ENCODE results near the gene MRPL20. TPM values are rescaled to one million over a fixed set of nuclear protein-coding genes. Genes with fewer than 3 reads are reported as not detected.
A peak's percentile ranks its signal among the peaks of the same experiment; 100 is the strongest.

The MRPL20 gene
- polyA plus RNA-seq, 3 donors: 84.3 to 186 (median 156) TPM

DNA sequence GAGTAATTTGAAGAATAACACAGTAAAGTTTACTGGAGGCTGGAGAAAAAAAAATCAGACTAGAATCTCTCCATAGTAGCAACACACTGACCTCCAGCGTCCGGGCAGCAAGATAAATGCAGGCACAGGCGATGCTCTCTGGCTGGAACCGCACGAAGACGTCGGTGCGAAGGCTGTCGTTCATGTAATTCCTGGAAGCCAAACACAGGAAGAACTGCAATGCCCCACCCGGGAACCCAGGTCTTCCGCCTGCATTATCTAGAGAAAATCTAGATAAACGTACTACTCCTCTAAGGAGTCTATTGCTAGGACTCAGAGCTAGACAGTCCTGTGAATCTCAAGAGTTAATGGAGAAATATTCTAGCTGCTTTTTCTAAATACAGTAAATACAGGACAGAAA, 16.4 kb downstream of the MRPL20 start:
- Histone ChIP-seq H2AFZ (ENCODE audit: insufficient read depth, low read depth, low read length, poor library complexity, severe bottlenecking) (no peak overlapping the region), H3K9me3 (replicated peaks in 1 of 2; ENCODE audit: control insufficient read depth in 1 of 2, insufficient read depth in 1 of 2, low read length in 2 of 2) (no peaks in the 10 kb centered on the region), H3K4me1 (ENCODE audit: control insufficient read depth in 1 of 2, insufficient read depth in 2 of 2, low read length in 2 of 2) (peaks cover 0 to 6% of the 10 kb centered on the region in 2 donors), H3K79me2 (ENCODE audit: insufficient read depth, low read length) (peaks cover 31% of the 10 kb centered on the region), H3K27me3 (ENCODE audit: control insufficient read depth in 2 of 2, insufficient read depth in 2 of 2, low read length in 2 of 2) (no peaks in the 10 kb centered on the region), H3K36me3 (replicated peaks in 1 of 2; ENCODE audit: control insufficient read depth in 1 of 2, insufficient read depth in 2 of 2, low read length in 2 of 2) (peaks cover 97 to 100% of the 10 kb centered on the region in 2 donors), H3K4me2 (replicated peaks; ENCODE audit: extremely low read depth, low read length, poor library complexity, severe bottlenecking) (no peak overlapping the region), H3K27ac (ENCODE audit: low read depth in 1 of 2, low read length in 2 of 2) (no peak overlapping the region), H3K9ac (ENCODE audit: insufficient read depth, low read length, poor library complexity, severe bottlenecking) (no peak overlapping the region), H3K4me3 (replicated peaks in 1 of 3; ENCODE audit: low read depth in 2 of 3, low read length in 3 of 3) (no peak overlapping the region), H4K20me1 (ENCODE audit: insufficient read depth, low read length) (peaks cover 74% of the 10 kb centered on the region)
- Mint-ChIP-seq H3K4me3 (no peak overlapping the region), H3K27me3 (ENCODE audit: low read depth in 3 of 3) (peaks cover 0 to 2% (median 0%) of the 10 kb centered on the region in 3 donors), H3K36me3 (peaks cover 90 to 98% of the 10 kb centered on the region in 2 donors), H3K4me1 (peaks cover 9% of the 10 kb centered on the region), H3K9me3 (peaks cover 0 to 7% (median 5%) of the 10 kb centered on the region in 7 donors), H3K27ac (peak overlapping the region in 2 of 7 donors; percentile 18 to 58)
- DNase-seq: no peak
- 98% methylated on average over 7 of the region's 12 CpGs for WGBS (ENCODE audit: insufficient coverage)
- no peak for TF ChIP-seq CTCF (IDR thresholded peaks at IDR 0.05)
- intact Hi-C loops (cut with micrococcal nuclease): no loop called here

DNA sequence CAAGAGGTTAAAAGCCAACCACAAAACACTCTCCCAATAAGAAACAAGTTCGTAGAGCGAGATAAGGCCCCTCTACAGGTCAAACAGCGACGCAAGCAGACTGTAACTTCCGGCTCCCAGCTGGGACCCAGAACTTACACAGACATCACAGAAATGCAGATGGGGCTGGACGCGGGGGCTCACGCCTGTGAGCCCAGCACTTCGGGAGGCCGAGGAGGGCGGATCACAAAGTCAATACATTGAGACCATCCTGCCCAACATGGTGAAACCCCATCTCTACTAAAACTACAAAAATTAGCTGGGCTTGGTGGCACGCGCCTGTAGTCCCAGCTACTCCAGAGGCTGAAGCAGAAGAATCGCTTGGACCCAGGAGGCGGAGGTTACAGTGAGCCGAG, 19.0 kb downstream of the MRPL20 start:
- H3K9me3 Mint-ChIP-seq: peaks cover 0 to 7% (median 5%) of the 10 kb centered on the region in 7 donors
- peaks cover 0 to 3% (median 0%) of the 10 kb centered on the region in 3 donors for H3K27me3 Mint-ChIP-seq (ENCODE audit: low read depth in 3 of 3)
- Histone ChIP-seq H3K27ac (ENCODE audit: low read depth in 1 of 2, low read length in 2 of 2) (no peak overlapping the region), H3K27me3 (ENCODE audit: control insufficient read depth in 2 of 2, insufficient read depth in 2 of 2, low read length in 2 of 2) (no peaks in the 10 kb centered on the region), H3K9me3 (replicated peaks in 1 of 2; ENCODE audit: control insufficient read depth in 1 of 2, insufficient read depth in 1 of 2, low read length in 2 of 2) (no peaks in the 10 kb centered on the region), H3K4me2 (replicated peaks; ENCODE audit: extremely low read depth, low read length, poor library complexity, severe bottlenecking) (no peak overlapping the region), H3K4me1 (ENCODE audit: control insufficient read depth in 1 of 2, insufficient read depth in 2 of 2, low read length in 2 of 2) (peaks cover 0 to 6% of the 10 kb centered on the region in 2 donors), H3K36me3 (replicated peaks in 1 of 2; ENCODE audit: control insufficient read depth in 1 of 2, insufficient read depth in 2 of 2, low read length in 2 of 2) (peaks cover 75 to 78% of the 10 kb centered on the region in 2 donors), H3K9ac (ENCODE audit: insufficient read depth, low read length, poor library complexity, severe bottlenecking) (no peak overlapping the region), H4K20me1 (ENCODE audit: insufficient read depth, low read length) (peaks cover 59% of the 10 kb centered on the region), H2AFZ (ENCODE audit: insufficient read depth, low read depth, low read length, poor library complexity, severe bottlenecking) (no peak overlapping the region), H3K4me3 (replicated peaks in 1 of 3; ENCODE audit: low read depth in 2 of 3, low read length in 3 of 3) (no peak overlapping the region), H3K79me2 (ENCODE audit: insufficient read depth, low read length) (peaks cover 11% of the 10 kb centered on the region)
- no peak for DNase-seq
- no peak overlapping the region for H3K4me3 Mint-ChIP-seq
- WGBS (ENCODE audit: insufficient coverage): 100% methylated on average over 9 of the region's 16 CpGs
- intact Hi-C loops (cut with micrococcal nuclease): no loop called here
- peaks cover 66 to 76% of the 10 kb centered on the region in 2 donors for H3K36me3 Mint-ChIP-seq
- H3K4me1 Mint-ChIP-seq: peaks cover 6% of the 10 kb centered on the region
- TF ChIP-seq CTCF (IDR thresholded peaks at IDR 0.05): no peak
- H3K27ac Mint-ChIP-seq: peak overlapping the region in 1 of 7 donors; percentile 31

Measured in CD14-positive monocyte (primary cell).